GM12873 (cell line): Measurements from ENCODE around the gene ANKRD37.

Source experiments
- TF ChIP-seq, protein P1 (sequence below): IDR thresholded peaks from 2 replicates; pipeline ENCODE4 v1.5.1; 2012; ENCODE audit warnings: low read depth, mild to moderate bottlenecking, moderate library complexity, low read length, control low read depth; ENCODE audit not compliant: insufficient read depth; ENCODE audit errors: missing control alignments

Gene ANKRD37, protein sequence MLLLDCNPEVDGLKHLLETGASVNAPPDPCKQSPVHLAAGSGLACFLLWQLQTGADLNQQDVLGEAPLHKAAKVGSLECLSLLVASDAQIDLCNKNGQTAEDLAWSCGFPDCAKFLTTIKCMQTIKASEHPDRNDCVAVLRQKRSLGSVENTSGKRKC

DNA sequence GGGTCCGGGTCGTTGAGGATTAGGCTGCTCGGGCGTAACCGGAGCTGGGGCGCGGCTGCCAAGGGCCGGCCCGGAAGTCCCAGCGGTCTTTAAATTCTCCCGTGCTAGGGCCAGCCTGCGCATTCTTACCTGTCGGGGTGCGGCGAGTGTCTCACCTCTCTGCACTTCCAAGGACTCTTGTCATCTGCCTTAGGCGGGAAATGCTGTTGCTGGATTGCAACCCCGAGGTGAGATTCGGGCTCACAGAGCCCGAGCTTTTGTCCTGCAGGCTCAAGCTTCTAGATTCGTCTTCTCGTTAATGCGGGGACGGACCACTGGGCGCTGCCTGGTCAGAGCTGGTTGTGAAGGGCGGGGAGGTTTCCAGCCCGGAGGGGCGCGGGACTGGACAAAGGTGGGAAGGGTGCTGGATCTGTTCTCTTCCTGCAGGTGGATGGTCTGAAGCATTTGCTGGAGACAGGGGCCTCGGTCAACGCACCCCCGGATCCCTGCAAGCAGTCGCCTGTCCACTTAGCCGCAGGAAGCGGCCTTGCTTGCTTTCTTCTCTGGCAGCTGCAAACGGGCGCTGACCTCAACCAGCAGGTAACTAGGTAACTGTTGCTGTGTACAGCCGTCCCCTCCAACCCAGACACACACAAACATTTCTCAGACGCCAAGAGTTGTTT is at the start of gene ANKRD37:
TSS of gene ANKRD37 (plus strand) at position 118 of the 662 bp plus-strand sequence. CDS start at position 201, 83 bp downstream.
- TF ChIP-seq, protein P1, sequence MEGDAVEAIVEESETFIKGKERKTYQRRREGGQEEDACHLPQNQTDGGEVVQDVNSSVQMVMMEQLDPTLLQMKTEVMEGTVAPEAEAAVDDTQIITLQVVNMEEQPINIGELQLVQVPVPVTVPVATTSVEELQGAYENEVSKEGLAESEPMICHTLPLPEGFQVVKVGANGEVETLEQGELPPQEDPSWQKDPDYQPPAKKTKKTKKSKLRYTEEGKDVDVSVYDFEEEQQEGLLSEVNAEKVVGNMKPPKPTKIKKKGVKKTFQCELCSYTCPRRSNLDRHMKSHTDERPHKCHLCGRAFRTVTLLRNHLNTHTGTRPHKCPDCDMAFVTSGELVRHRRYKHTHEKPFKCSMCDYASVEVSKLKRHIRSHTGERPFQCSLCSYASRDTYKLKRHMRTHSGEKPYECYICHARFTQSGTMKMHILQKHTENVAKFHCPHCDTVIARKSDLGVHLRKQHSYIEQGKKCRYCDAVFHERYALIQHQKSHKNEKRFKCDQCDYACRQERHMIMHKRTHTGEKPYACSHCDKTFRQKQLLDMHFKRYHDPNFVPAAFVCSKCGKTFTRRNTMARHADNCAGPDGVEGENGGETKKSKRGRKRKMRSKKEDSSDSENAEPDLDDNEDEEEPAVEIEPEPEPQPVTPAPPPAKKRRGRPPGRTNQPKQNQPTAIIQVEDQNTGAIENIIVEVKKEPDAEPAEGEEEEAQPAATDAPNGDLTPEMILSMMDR, result no peak

DNA sequence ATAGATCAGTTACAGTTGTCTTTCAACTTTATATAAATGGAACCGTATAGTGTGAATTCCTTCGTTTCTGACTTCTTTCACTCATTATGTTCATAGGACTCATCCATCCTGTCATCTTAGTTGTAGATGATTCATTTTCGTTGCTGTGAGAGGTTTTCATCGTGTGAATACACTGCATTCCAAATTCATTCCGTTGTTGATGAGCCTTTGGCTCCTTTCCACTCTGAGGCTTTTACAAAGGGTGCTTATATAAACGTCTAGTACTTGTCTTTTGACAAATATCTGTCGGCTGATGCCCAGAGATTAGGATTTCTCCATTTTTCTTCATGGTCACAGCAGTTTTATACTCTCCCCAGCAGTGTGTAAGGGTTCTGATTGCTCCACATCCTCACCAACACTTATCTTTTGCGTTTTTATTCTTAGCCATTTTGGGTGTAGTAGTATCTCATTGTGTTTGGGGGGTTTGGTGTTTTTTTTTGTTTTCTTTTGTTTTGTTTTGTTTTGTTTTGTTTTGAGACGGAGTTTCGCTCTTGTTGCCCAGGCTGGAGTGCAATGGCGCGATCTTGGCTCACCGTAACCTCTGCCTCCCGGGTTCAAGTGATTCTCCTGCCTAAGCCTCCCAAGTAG is 49.6 kb upstream of the ANKRD37 start:
- TF ChIP-seq, protein P1, result no peak

DNA sequence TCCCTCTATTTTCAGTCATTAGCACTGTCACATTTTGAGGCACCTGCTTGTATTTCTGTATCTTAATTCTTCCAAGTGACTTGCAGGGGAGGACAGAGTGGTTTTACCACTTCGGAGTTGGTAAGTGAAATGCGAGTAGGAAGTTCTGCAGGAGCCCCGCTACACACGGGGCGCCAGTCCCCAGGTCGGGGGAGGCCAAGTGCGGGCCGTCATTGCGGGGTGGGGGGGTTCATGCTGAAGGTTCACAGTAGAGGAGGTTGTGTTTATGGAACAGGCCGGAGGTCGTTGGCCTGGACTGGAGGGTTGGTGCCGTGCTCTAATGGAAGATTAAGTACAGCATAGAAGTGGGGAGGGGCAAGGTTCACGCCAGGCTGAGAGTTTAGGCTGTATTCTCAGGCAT is 45.0 kb upstream of the ANKRD37 start:
- TF ChIP-seq, protein P1, result no peak

DNA sequence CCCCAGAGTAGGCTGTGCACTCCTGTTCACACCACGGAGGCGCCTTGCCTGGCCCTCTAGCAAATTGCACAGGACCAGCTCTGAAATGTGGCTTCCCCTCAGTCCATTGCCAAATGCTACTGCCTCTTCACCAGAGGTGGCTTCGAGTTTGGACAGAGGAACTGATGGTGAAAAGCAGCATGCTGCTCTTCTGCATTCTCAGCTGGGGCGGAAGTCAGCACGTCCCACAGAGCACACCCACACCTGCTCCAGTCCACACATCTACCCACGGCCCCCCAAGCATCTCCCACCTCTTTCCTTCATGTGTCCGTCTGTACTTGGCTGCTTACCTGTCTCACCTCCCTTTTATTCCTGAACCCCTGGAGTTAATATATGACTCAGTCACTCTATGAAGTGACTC is 44.4 kb upstream of the ANKRD37 start:
- TF ChIP-seq, protein P1, result no peak

DNA sequence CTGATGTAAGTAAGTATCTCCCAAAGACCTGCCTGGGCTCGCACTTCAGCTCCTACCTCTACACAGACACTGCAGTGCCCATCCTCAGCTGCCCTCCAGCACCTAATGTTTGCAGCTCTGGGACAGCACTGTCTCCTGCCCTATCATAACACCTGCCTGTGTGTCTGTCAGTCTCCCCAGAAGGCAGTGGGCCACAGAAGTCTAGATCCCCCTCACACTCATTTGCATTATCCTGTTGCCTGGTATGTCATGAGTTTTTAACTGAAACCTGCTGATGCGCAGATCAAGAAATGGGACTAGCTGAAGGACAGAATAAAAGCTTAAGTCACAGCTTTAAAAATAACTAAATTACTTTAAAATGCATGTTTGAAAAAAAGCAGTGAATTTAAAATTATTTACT is 43.9 kb upstream of the ANKRD37 start:
- TF ChIP-seq, protein P1, result no peak

DNA sequence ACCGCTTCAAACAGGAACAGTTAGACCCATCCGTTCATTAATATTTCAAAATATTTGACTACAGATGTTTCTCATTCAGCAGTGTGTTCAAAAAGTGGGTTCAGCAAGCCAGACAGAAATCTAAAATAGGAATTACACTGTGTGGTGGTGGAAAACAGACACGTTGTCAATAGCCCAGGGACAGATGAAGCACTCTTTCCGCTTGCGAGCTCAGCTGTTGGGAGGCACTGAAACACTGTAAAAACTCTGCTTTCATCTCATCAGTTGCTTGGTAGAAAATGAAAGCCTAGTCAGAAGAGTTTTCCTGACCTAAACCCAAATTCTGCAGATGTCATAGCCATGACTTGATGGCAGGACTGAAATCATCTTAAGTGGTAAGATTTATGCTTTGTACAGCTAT is 39.4 kb upstream of the ANKRD37 start:
- TF ChIP-seq, protein P1, result no peak

DNA sequence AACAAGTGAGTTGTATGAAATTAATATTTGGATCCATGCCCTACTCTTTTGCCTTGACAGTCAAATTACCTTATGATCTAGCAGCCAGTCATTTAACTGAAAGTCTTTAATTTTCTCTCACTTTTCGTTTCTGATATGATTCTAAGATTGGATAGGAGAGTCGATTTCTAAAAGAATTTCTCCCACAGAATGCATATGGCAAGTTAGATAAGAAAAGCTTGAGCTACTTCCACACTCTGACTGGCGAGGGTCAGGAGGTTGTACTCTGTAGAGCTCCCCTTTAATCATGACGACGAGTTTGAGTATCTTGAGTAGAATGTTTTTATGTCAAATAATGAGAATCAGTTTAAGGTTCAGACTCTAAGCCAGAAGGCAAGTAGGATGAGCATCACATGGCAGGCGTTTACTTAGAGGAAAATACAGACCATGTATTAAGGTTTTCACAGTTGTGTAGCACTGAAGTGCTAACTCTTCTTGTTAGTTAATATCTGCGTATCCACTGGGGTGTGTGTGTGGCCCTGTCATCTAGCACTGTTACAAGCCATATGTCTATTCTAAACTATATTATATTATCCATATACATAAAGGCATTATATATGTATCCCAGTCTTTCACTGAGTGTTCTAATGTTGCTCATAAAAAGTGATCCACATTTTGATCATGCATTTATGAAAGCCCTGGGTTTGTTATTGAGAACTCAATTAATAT is 38.8 kb upstream of the ANKRD37 start:
- TF ChIP-seq, protein P1, result no peak
